CD14-positive monocyte (primary cell): ENCODE results near the gene RAB20. TPM values are rescaled to one million over a fixed set of nuclear protein-coding genes. Genes with fewer than 3 reads are reported as not detected.
A peak's percentile ranks its signal among the peaks of the same experiment; 100 is the strongest.

Experiments
- DNase-seq, 3 donors: peaks; one replicate each; pipeline ENCODE4 v3.0.0-alpha.2; 2011 to 2022
- H2AFZ ChIP-seq: 2 replicates; pipeline ENCODE4 v1.6.0; 2012; ENCODE audit warnings: mild to moderate bottlenecking, low read depth, low read length, inconsistent platforms; ENCODE audit not compliant: insufficient read depth, poor library complexity, severe bottlenecking
- H3K27ac ChIP-seq, 2 donors: 1 replicate in 1 of 2; 2 replicates in 1 of 2; pipeline ENCODE4 v1.5.1; 2012 to 2013; ENCODE audit warnings: low read length in 2 of 2, control low read depth in 1 of 2, inconsistent platforms in 1 of 2, low read depth in 1 of 2, mild to moderate bottlenecking in 1 of 2
- H3K27me3 ChIP-seq, 2 donors: one replicate each; pipeline versions ENCODE4 v1.6.0 to v1.6.1; 2011 to 2013; ENCODE audit warnings: low read length in 2 of 2; ENCODE audit not compliant: control insufficient read depth in 2 of 2, insufficient read depth in 2 of 2
- H3K36me3 ChIP-seq, 2 donors: replicated peaks in 1 of 2; 1 replicate in 1 of 2; 2 replicates in 1 of 2; pipeline versions ENCODE4 v1.5.1 to v1.6.1; 2012 to 2013; ENCODE audit warnings: low read length in 2 of 2, control low read depth in 1 of 2, inconsistent platforms in 1 of 2, mild to moderate bottlenecking in 1 of 2; ENCODE audit not compliant: insufficient read depth in 2 of 2, control insufficient read depth in 1 of 2
- H3K4me1 ChIP-seq, 2 donors: 1 replicate in 1 of 2; 2 replicates in 1 of 2; pipeline versions ENCODE4 v1.5.1 to v1.6.1; 2012 to 2013; ENCODE audit warnings: low read length in 2 of 2, control low read depth in 1 of 2, inconsistent platforms in 1 of 2, mild to moderate bottlenecking in 1 of 2, moderate library complexity in 1 of 2; ENCODE audit not compliant: insufficient read depth in 2 of 2, control insufficient read depth in 1 of 2
- H3K4me2 ChIP-seq: replicated peaks from 2 replicates; pipeline ENCODE3; 2012; ENCODE audit warnings: low read length, moderate library complexity, mild to moderate bottlenecking; ENCODE audit not compliant: poor library complexity, severe bottlenecking; ENCODE audit errors: extremely low read depth
- H3K4me3 ChIP-seq, 3 experiments: fragments of 200-600 bp in 1 of 3; sonication (generic) in 1 of 3; replicated peaks in 1 of 3; 1 replicate in 2 of 3; 2 replicates in 1 of 3; pipeline ENCODE4 v1.5.1; 2011 to 2013; ENCODE audit warnings: low read length in 3 of 3, mild to moderate bottlenecking in 3 of 3, control low read depth in 2 of 3, low read depth in 2 of 3, inconsistent platforms in 1 of 3, moderate library complexity in 1 of 3
- H3K79me2 ChIP-seq: 2 replicates; pipeline ENCODE4 v1.6.0; 2012; ENCODE audit warnings: mild to moderate bottlenecking, control low read depth, inconsistent platforms, low read length, moderate library complexity; ENCODE audit not compliant: insufficient read depth
- H3K9ac ChIP-seq: 2 replicates; pipeline ENCODE4 v1.6.0; 2017; ENCODE audit warnings: low read length, mild to moderate bottlenecking; ENCODE audit not compliant: insufficient read depth, poor library complexity, severe bottlenecking
- H3K9me3 ChIP-seq, 2 donors: replicated peaks in 1 of 2; 1 replicate in 1 of 2; 2 replicates in 1 of 2; pipeline versions ENCODE4 v1.5.1 to v1.6.1; 2012 to 2013; ENCODE audit warnings: low read length in 2 of 2, control low read depth in 1 of 2; ENCODE audit not compliant: control insufficient read depth in 1 of 2, insufficient read depth in 1 of 2
- H4K20me1 ChIP-seq: 2 replicates; pipeline ENCODE4 v1.6.0; 2012; ENCODE audit warnings: mild to moderate bottlenecking, low read length, control low read depth, moderate library complexity; ENCODE audit not compliant: insufficient read depth
- H3K27ac Mint-ChIP-seq, 7 donors: one replicate each; pipeline ENCODE4 v1.8.0; 2020; ENCODE audit warnings: mild to moderate bottlenecking in 7 of 7, mixed read lengths in 7 of 7, moderate library complexity in 6 of 7, inconsistent platforms in 2 of 7
- H3K27me3 Mint-ChIP-seq, 3 donors: one replicate each; pipeline ENCODE4 v1.8.0; 2021 to 2022; ENCODE audit warnings: low read depth in 3 of 3, mild to moderate bottlenecking in 3 of 3, mixed read lengths in 3 of 3, moderate library complexity in 3 of 3, inconsistent platforms in 1 of 3
- H3K36me3 Mint-ChIP-seq, 2 donors: one replicate each; pipeline ENCODE4 v1.8.0; 2020; ENCODE audit warnings: mixed read lengths in 2 of 2, inconsistent platforms in 1 of 2, mild to moderate bottlenecking in 1 of 2
- H3K4me1 Mint-ChIP-seq: one replicate; pipeline ENCODE4 v1.8.0; 2020; ENCODE audit warnings: mild to moderate bottlenecking, mixed read lengths
- H3K4me3 Mint-ChIP-seq, 2 donors: one replicate each; pipeline ENCODE4 v1.8.0; 2020; ENCODE audit warnings: mild to moderate bottlenecking in 2 of 2, mixed read lengths in 2 of 2, moderate library complexity in 1 of 2
- H3K9me3 Mint-ChIP-seq, 7 donors: one replicate each; pipeline ENCODE4 v1.8.0; 2020 to 2022; ENCODE audit warnings: mixed read lengths in 7 of 7, mild to moderate bottlenecking in 6 of 7, moderate library complexity in 6 of 7, inconsistent platforms in 2 of 7
- WGBS: methylation state at CpG from one replicate; pipeline ENCODE4 v1.1.5; 2013; ENCODE audit warnings: missing lambda C conversion rate; ENCODE audit not compliant: insufficient coverage; 5-methylcytosine and 5-hydroxymethylcytosine counted together
- intact Hi-C, 2 donors: fragments of 100-400 bp; cut with micrococcal nuclease; formaldehyde crosslinking; loops; one replicate each; pipeline versions ENCODE4 v1.15.0 to v1.15.1; 2023
- polyA plus RNA-seq, 3 donors: library from polyadenylated mRNA; depleted of rRNA in 1 of 3; unstranded in 2 of 3; stranded (reverse) in 1 of 3; fragments of 300-500 nt in 2 of 3; fragments of >200 nt in 1 of 3; fragmentation: Illumina TruSeq in 2 of 3; gene quantifications; 1 replicate in 2 of 3; 2 replicates in 1 of 3; pipeline ENCODE4 v1.2.3, GENCODE V29; 2012 to 2021
- TF ChIP-seq, protein P1 (sequence below): fragments of 200-600 bp; IDR thresholded peaks from one replicate; pipeline ENCODE4 v1.8.0; 2022; ENCODE audit warnings: antibody characterized with exemption, mild to moderate bottlenecking

RAB20 gene
- polyA plus RNA-seq, 3 donors = 37.8 to 77.5 (median 43.1) TPM

DNA sequence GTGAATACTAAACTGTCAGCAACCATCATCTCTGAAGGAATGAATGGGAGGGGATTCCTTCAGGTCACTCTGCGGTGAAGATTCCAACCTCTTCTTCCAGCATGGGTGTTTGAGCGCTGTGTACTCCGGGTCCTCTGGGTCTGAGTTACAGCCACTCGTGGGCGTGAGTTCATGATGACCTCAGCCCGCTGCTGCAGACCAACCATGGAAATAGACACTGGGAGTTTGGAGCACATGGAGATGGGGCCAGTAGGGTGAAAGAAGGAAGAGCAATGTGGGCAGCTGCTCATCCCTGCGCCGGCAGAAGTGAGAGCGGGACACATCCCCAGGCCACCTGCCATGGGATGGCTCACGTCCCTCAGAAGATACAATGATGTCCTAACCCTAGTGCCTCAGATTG, 16.8 kb upstream of the RAB20 start:
- Mint-ChIP-seq H3K4me1 (peaks cover 38% of the 10 kb centered on the region), H3K27ac (no peak overlapping the region), H3K4me3 (peak overlapping the region in 1 of 2 donors; percentile 44), H3K36me3 (no peaks in the 10 kb centered on the region), H3K27me3 (peaks cover 6 to 12% (median 11%) of the 10 kb centered on the region in 3 donors), H3K9me3 (peaks cover 0 to 10% (median 0%) of the 10 kb centered on the region in 7 donors)
- no peak overlapping the region for H3K9ac ChIP-seq
- TF ChIP-seq, protein P1, sequence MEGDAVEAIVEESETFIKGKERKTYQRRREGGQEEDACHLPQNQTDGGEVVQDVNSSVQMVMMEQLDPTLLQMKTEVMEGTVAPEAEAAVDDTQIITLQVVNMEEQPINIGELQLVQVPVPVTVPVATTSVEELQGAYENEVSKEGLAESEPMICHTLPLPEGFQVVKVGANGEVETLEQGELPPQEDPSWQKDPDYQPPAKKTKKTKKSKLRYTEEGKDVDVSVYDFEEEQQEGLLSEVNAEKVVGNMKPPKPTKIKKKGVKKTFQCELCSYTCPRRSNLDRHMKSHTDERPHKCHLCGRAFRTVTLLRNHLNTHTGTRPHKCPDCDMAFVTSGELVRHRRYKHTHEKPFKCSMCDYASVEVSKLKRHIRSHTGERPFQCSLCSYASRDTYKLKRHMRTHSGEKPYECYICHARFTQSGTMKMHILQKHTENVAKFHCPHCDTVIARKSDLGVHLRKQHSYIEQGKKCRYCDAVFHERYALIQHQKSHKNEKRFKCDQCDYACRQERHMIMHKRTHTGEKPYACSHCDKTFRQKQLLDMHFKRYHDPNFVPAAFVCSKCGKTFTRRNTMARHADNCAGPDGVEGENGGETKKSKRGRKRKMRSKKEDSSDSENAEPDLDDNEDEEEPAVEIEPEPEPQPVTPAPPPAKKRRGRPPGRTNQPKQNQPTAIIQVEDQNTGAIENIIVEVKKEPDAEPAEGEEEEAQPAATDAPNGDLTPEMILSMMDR = no peak
- WGBS = 82% methylated on average over 8 of the region's 10 CpGs
- no peaks in the 10 kb centered on the region for H3K79me2 ChIP-seq
- peaks cover 0 to 7% of the 10 kb centered on the region in 2 donors for H3K27me3 ChIP-seq
- no peaks in the 10 kb centered on the region for H3K9me3 ChIP-seq
- H3K4me3 ChIP-seq = no peak overlapping the region
- no peak for DNase-seq
- H3K27ac ChIP-seq = no peak overlapping the region
- H3K36me3 ChIP-seq = no peaks in the 10 kb centered on the region
- no peak overlapping the region for H2AFZ ChIP-seq
- intact Hi-C loops = no loop called here
- no peaks in the 10 kb centered on the region for H4K20me1 ChIP-seq
- H3K4me1 ChIP-seq = peaks cover 21 to 33% of the 10 kb centered on the region in 2 donors
- H3K4me2 ChIP-seq = no peak overlapping the region

DNA sequence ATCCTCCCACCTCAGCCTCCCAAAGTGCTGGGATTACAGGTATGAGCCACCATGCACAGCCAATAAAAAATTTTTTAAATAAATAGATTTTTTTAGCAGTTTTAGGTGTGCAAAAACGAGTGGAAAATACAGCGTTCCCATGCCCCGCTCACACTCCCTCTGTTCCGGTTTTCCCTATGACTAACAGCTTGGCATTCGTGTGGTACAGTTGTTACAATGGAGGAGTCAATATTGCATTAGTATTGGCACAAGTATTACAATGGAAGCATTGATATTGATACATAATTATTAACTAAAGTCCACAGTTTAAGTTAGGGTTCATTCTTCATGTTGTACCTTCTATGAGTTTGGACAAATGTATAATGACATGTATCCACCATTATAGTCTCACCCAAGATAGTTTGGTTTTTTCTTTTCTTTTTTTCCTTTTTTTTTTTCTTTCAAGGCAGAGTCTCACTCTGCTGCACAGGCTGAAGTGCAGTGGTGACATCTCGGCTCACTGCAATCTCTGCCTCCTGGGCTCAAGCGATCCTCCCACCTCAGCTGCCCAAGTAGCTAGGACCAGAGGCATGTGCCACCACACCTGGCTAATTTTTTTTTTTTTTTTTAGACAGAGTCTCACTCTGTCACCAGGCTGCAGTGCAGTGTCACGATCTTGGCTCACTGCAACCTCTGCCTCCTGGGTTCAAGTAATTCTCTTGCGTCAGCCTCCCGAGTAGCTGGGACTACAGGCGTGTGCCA, 15.4 kb upstream of the RAB20 start:
- Mint-ChIP-seq H3K4me1 (peaks cover 38% of the 10 kb centered on the region), H3K27me3 (peaks cover 7 to 17% (median 12%) of the 10 kb centered on the region in 3 donors), H3K27ac (no peak overlapping the region), H3K9me3 (peaks cover 0 to 10% (median 0%) of the 10 kb centered on the region in 7 donors), H3K36me3 (no peaks in the 10 kb centered on the region), H3K4me3 (peak overlapping the region in 1 of 2 donors; percentile 16)
- Histone ChIP-seq H3K4me3 (no peak overlapping the region), H3K9ac (no peak overlapping the region), H3K4me2 (no peak overlapping the region), H3K4me1 (peaks cover 21 to 33% of the 10 kb centered on the region in 2 donors), H3K27me3 (peaks cover 0 to 7% of the 10 kb centered on the region in 2 donors), H3K79me2 (no peaks in the 10 kb centered on the region), H3K9me3 (no peaks in the 10 kb centered on the region), H2AFZ (no peak overlapping the region), H3K27ac (no peak overlapping the region), H4K20me1 (no peaks in the 10 kb centered on the region), H3K36me3 (no peaks in the 10 kb centered on the region)
- DNase-seq = no peak
- intact Hi-C loops = no loop called here
- TF ChIP-seq, protein P1 = no peak
- 85% methylated on average over 6 of the region's 11 CpGs for WGBS
